Stimulated activated CD8-positive, alpha-beta memory T cell treated with anti-CD3 and anti-CD28 coated beads, Interleukin-15, amount 100 ng/mL, for 4 hours (primary cell): ENCODE measurements around the gene HRK.
A peak's percentile ranks its signal among the peaks of the same experiment; 100 is the strongest.

ENCODE experiments used
- DNase-seq, 2 donors: peaks; one replicate each; pipeline ENCODE4 v3.0.0-alpha.2; 2020; ENCODE audit warnings: low read depth in 2 of 2

The HRK gene

GRCh38 chr12:116881325-116881876 is at the start of gene HRK:
Gene HRK (minus strand): TSS chr12:116881441. CDS start chr12:116881307, 134 bp downstream.
- DNase-seq, result no peak

- no peak for DNase-seq
Observed at GRCh38 chr12:116929885-116930284, 48.6 kb upstream of the HRK start.

GRCh38 chr12:116928504-116928903 is 47.3 kb upstream of the HRK start:
- DNase-seq, result no peak

- no peak for DNase-seq
Observed at GRCh38 chr12:116927244-116927940, 46.2 kb upstream of the HRK start.

GRCh38 chr12:116926283-116927243 is 45.3 kb upstream of the HRK start:
- DNase-seq, result no peak

GRCh38 chr12:116924558-116925453 is 43.6 kb upstream of the HRK start:
- DNase-seq, result peak in 1 of 2 donors; percentile 16

GRCh38 chr12:116922194-116922897 is 41.1 kb upstream of the HRK start:
- no peak for DNase-seq

- no peak for DNase-seq
Observed at GRCh38 chr12:116920939-116921338, 39.7 kb upstream of the HRK start.

GRCh38 chr12:116919706-116920485 is 38.7 kb upstream of the HRK start:
- DNase-seq, result no peak

GRCh38 chr12:116919247-116919661 is 38.0 kb upstream of the HRK start:
- no peak for DNase-seq

GRCh38 chr12:116918464-116918863 is 37.2 kb upstream of the HRK start:
- no peak for DNase-seq

GRCh38 chr12:116916714-116917114 is 35.5 kb upstream of the HRK start:
- DNase-seq, result peak in 1 of 2 donors; percentile 17

GRCh38 chr12:116916122-116916521 is 34.9 kb upstream of the HRK start:
- no peak for DNase-seq

- no peak for DNase-seq
Observed at GRCh38 chr12:116915326-116915725, 34.1 kb upstream of the HRK start.

GRCh38 chr12:116910645-116911451 is 29.6 kb upstream of the HRK start, which contains the start of gene FBXW8:
Gene FBXW8 (plus strand): TSS chr12:116910950. CDS start chr12:116911038, 88 bp downstream.
- DNase-seq, result peak; percentile 12 to 58

- DNase-seq, result no peak
Observed at GRCh38 chr12:116910280-116910644, 29.0 kb upstream of the HRK start.

GRCh38 chr12:116906285-116906684 is 25.0 kb upstream of the HRK start:
- no peak for DNase-seq

GRCh38 chr12:116903818-116904217 is 22.6 kb upstream of the HRK start:
- no peak for DNase-seq

GRCh38 chr12:116901612-116902011 is 20.4 kb upstream of the HRK start:
- no peak for DNase-seq
